NCI-H1436 (cell line): ENCODE results near the gene ALAD.
"Not testable (repeated sequence)": the region's sequence is repeated elsewhere in the genome, so short reads cannot be mapped to it uniquely, and the experiment has no call there.

Experiments used
- DNase-seq: peaks from one replicate; lab custom pipeline; 2025; lab: John Stamatoyannopoulos, UW

Gene ALAD

GRCh38 chr9:113398796-113399195 lies 2.3 kb downstream of the ALAD start:
- DNase-seq, result no peak

GRCh38 chr9:113397203-113397631 lies 3.9 kb downstream of the ALAD start:
- no peak for DNase-seq

- DNase-seq, result no peak
Measured at GRCh38 chr9:113395000-113395861, 5.9 kb downstream of the ALAD start.

GRCh38 chr9:113393281-113393680 lies 7.8 kb downstream of the ALAD start:
- DNase-seq, result no peak

GRCh38 chr9:113391917-113392316 lies 9.2 kb downstream of the ALAD start:
- no peak for DNase-seq

- DNase-seq, result no peak
Measured at GRCh38 chr9:113390192-113390960, 10.7 kb downstream of the ALAD start.

GRCh38 chr9:113389451-113389850 lies 11.6 kb downstream of the ALAD start:
- DNase-seq, result no peak

- DNase-seq, result no peak
Measured at GRCh38 chr9:113388833-113389232, 12.3 kb downstream of the ALAD start.

- DNase-seq, result no peak
Measured at GRCh38 chr9:113387560-113388230, 13.4 kb downstream of the ALAD start.

- no peak for DNase-seq
Measured at GRCh38 chr9:113386571-113387393, 14.3 kb downstream of the ALAD start.

- no peak for DNase-seq
Measured at GRCh38 chr9:113381909-113382411, 19.1 kb downstream of the ALAD start.

- DNase-seq, result not testable (repeated sequence)
Measured at GRCh38 chr9:113381441-113381840, 19.6 kb downstream of the ALAD start.

GRCh38 chr9:113380869-113381378 lies 20.2 kb downstream of the ALAD start:
- DNase-seq, result no peak

GRCh38 chr9:113379829-113380210 lies 21.3 kb downstream of the ALAD start:
- not testable (repeated sequence) for DNase-seq

- not testable (repeated sequence) for DNase-seq
Measured at GRCh38 chr9:113379094-113379828, 21.8 kb downstream of the ALAD start.

- peak; percentile 76 for DNase-seq
Measured at GRCh38 chr9:113376634-113377567, 24.2 kb downstream of the ALAD start, which contains the start of gene HDHD3. Gene HDHD3 (minus strand): TSS chr9:113376986. CDS start chr9:113374354, 2,632 bp downstream.

GRCh38 chr9:113375057-113376023 lies 25.7 kb downstream of the ALAD start:
- no peak for DNase-seq
